AG08395 (cell line): Measurements from ENCODE around the gene JADE1.

Experiments used
- DNase-seq: peaks from one replicate; pipeline ENCODE4 v3.0.0; 2012; ENCODE audit warnings: mixed read lengths, low spot score

Gene JADE1

GRCh38 chr4:128844931-128845330, 35.4 kb downstream of the JADE1 start:
- no peak for DNase-seq

GRCh38 chr4:128846063-128846462, 36.6 kb downstream of the JADE1 start:
- no peak for DNase-seq

GRCh38 chr4:128847082-128847724, 37.7 kb downstream of the JADE1 start:
- DNase-seq: no peak

GRCh38 chr4:128848461-128848860, 39.0 kb downstream of the JADE1 start:
- no peak for DNase-seq

GRCh38 chr4:128850252-128850651, 40.8 kb downstream of the JADE1 start:
- no peak for DNase-seq

- peak; percentile 15 for DNase-seq
Observed at GRCh38 chr4:128853741-128854140, 44.2 kb downstream of the JADE1 start.

GRCh38 chr4:128854433-128854832, 44.9 kb downstream of the JADE1 start:
- DNase-seq: peak; percentile 32

- no peak for DNase-seq
Observed at GRCh38 chr4:128855621-128856020, 46.1 kb downstream of the JADE1 start.

GRCh38 chr4:128856246-128856645, 46.7 kb downstream of the JADE1 start:
- DNase-seq: no peak

GRCh38 chr4:128858879-128859671, 49.6 kb downstream of the JADE1 start:
- peak; percentile 63 for DNase-seq

- DNase-seq: peak; percentile 71
Observed at GRCh38 chr4:128859887-128860677, 50.6 kb downstream of the JADE1 start.

GRCh38 chr4:128861856-128862518, 52.5 kb downstream of the JADE1 start:
- DNase-seq: no peak

- DNase-seq: no peak
Observed at GRCh38 chr4:128862608-128863311, 53.3 kb downstream of the JADE1 start.

- DNase-seq: peak; percentile 80
Observed at GRCh38 chr4:128863312-128864075, 54.0 kb downstream of the JADE1 start.

- DNase-seq: no peak
Observed at GRCh38 chr4:128865132-128865531, 55.6 kb downstream of the JADE1 start.

- no peak for DNase-seq
Observed at GRCh38 chr4:128866269-128866668, 56.8 kb downstream of the JADE1 start.

GRCh38 chr4:128866691-128867090, 57.2 kb downstream of the JADE1 start:
- DNase-seq: no peak

GRCh38 chr4:128868758-128869157, 59.3 kb downstream of the JADE1 start:
- no peak for DNase-seq

- DNase-seq: no peak
Observed at GRCh38 chr4:128869776-128870509, 60.4 kb downstream of the JADE1 start.

- DNase-seq: peak; percentile 20
Observed at GRCh38 chr4:128871948-128872347, 62.4 kb downstream of the JADE1 start.
